GM18505 (cell line): ENCODE results near the gene KIF1A.

Source experiments
- ATAC-seq: cut with Tn5 transposase; IDR thresholded peaks from one replicate; pipeline ENCODE4 v1.9.1; 2021; ENCODE audit not compliant: unreplicated experiment
- POLR2A ChIP-seq: IDR thresholded peaks from 4 replicates; pipeline ENCODE4 v1.6.1; 2011; ENCODE audit warnings: borderline replicate concordance; ENCODE audit not compliant: insufficient read depth, insufficient read length; ENCODE audit errors: extremely low read depth

The KIF1A gene

GRCh38 chr2:240819858-240820606 is at the start of gene KIF1A:
TSS of gene KIF1A (minus strand) at chr2:240820219. CDS start at chr2:240797752, 22,467 bp downstream.
- no peak for ATAC-seq

GRCh38 chr2:240869109-240869955 is 49.3 kb upstream of the KIF1A start:
- no peak for TF ChIP-seq POLR2A
- no peak for ATAC-seq

More at GRCh38 chr2:240819858-240820606, at the start of gene KIF1A:
- TF ChIP-seq POLR2A = no peak

GRCh38 chr2:240868286-240869108 is 48.5 kb upstream of the KIF1A start, which contains the start of gene AGXT:
TSS of gene AGXT (plus strand) at chr2:240868824. CDS start at chr2:240868866, 42 bp downstream.
- TF ChIP-seq POLR2A = no peak
- ATAC-seq = no peak

GRCh38 chr2:240865391-240865790 is 45.4 kb upstream of the KIF1A start:
- no peak for TF ChIP-seq POLR2A
- ATAC-seq = no peak

GRCh38 chr2:240864475-240864874 is 44.5 kb upstream of the KIF1A start:
- no peak for TF ChIP-seq POLR2A
- ATAC-seq = no peak

GRCh38 chr2:240861547-240861946 is 41.5 kb upstream of the KIF1A start:
- ATAC-seq = no peak
- no peak for TF ChIP-seq POLR2A

- TF ChIP-seq POLR2A = no peak
- ATAC-seq = no peak
Observed at GRCh38 chr2:240858871-240859270, 38.9 kb upstream of the KIF1A start.

- no peak for ATAC-seq
- TF ChIP-seq POLR2A = no peak
Observed at GRCh38 chr2:240858321-240858720, 38.3 kb upstream of the KIF1A start.

- no peak for ATAC-seq
- no peak for TF ChIP-seq POLR2A
Observed at GRCh38 chr2:240857039-240858008, 37.3 kb upstream of the KIF1A start.

GRCh38 chr2:240856151-240856980 is 36.3 kb upstream of the KIF1A start:
- ATAC-seq = no peak
- TF ChIP-seq POLR2A = no peak

- no peak for ATAC-seq
- no peak for TF ChIP-seq POLR2A
Observed at GRCh38 chr2:240855670-240856069, 35.7 kb upstream of the KIF1A start.

GRCh38 chr2:240852671-240853314 is 32.8 kb upstream of the KIF1A start:
- no peak for TF ChIP-seq POLR2A
- ATAC-seq = no peak
